ENCODE measurements around the gene TMEM163. TPM values are rescaled to one million over a fixed set of nuclear protein-coding genes. Genes with fewer than 3 reads are reported as not detected.

The TMEM163 gene
- total and polyA plus RNA-seq, 2 of the 13 experiments (the other 11 are each of a cell fraction or from before 2014, with no cell fraction given), result 0.05 TPM; not detected in 1

GRCh38 chr2:134718023-134718816, 580 bp downstream of the TMEM163 start (continued):
- TF ChIP-seq ZNF512 (CRISPR knock-in tag; IDR thresholded peaks at IDR 0.05) (no peak), FUBP1 (CRISPR knock-in tag; IDR thresholded peaks at IDR 0.05; ENCODE audit: borderline replicate concordance) (no peak), ZNF263 (CRISPR knock-in tag; IDR thresholded peaks at IDR 0.05) (0 out of 2 replicates have a peak, but pooled peaks have one; percentile 14), ZNF773 (CRISPR knock-in tag; IDR thresholded peaks at IDR 0.05; ENCODE audit: borderline replicate concordance) (no peak), ZNF232 (CRISPR knock-in tag; IDR thresholded peaks at IDR 0.05; ENCODE audit: borderline replicate concordance) (0 out of 2 replicates have a peak, but pooled peaks have one; percentile 31), NRL (CRISPR knock-in tag; IDR thresholded peaks at IDR 0.05; ENCODE audit: borderline replicate concordance) (0 out of 2 replicates have a peak, but pooled peaks have one; percentile 40), EZH2 (conservative IDR thresholded peaks at IDR 0.05; ENCODE audit: low read depth, low read length) (peak; percentile 99), ZNF350 (CRISPR knock-in tag; IDR thresholded peaks at IDR 0.05; ENCODE audit: borderline replicate concordance, low read depth) (0 out of 2 replicates have a peak, but pooled peaks have one; percentile 23), ATF2 (CRISPR knock-in tag; IDR thresholded peaks at IDR 0.05) (no peak), KAT8 (CRISPR knock-in tag; IDR thresholded peaks at IDR 0.05) (no peak), MEIS2 (CRISPR knock-in tag; IDR thresholded peaks at IDR 0.05) (no peak), ZFY (CRISPR knock-in tag; IDR thresholded peaks at IDR 0.05) (peak; percentile 31; the same call in 1 of the 2 replicates), DR1 (CRISPR knock-in tag; IDR thresholded peaks at IDR 0.05) (no peak), ZNF34 (CRISPR knock-in tag; IDR thresholded peaks at IDR 0.05; ENCODE audit: borderline replicate concordance) (no peak), DRAP1 (CRISPR knock-in tag; IDR thresholded peaks at IDR 0.05) (no peak)

All from HepG2 (cell line).